Panc1 (cell line): ENCODE data around the gene ODF4. TPM values are rescaled to one million over a fixed set of nuclear protein-coding genes. Genes with fewer than 3 reads are reported as not detected.
A peak's percentile ranks its signal among the peaks of the same experiment; 100 is the strongest.

Experiments used
- ATAC-seq: fragments of 200-7000 bp; cut with Tn5 transposase; 2 replicates; pipeline ENCODE4 v1.9.1; 2020; ENCODE audit warnings: mild to moderate bottlenecking, moderate library complexity
- BruUV-seq: library from RNA; stranded (reverse); fragments of 400-500 nt; replicated peaks from 2 replicates; lab custom pipeline; 2021; lab: Mats Ljungman, UMichigan
- CTCF ChIA-PET: fragments of 300-600 bp; sonication (Branson Sonifier 250); formaldehyde crosslinking; loops from one replicate; lab custom pipeline; 2022; ENCODE audit warnings: antibody characterized with exemption; lab: Charles Lee
- POLR2A ChIA-PET: fragments of 300-600 bp; sonication (Branson Sonifier 250); formaldehyde crosslinking; loops from one replicate; lab custom pipeline; 2022; ENCODE audit warnings: antibody characterized with exemption; lab: Charles Lee
- DNase-seq: peaks from one replicate; pipeline ENCODE4 v3.0.0-alpha.2; 2010; ENCODE audit warnings: low read depth, low spot score
- H3K27ac ChIP-seq: 2 replicates; pipeline ENCODE4 v1.5.1; 2011; ENCODE audit warnings: mild to moderate bottlenecking, low read length, inconsistent platforms
- H3K27me3 ChIP-seq: fragments of 200-500 bp; sonication (Bioruptor generic); 2 replicates; pipeline ENCODE4 v1.6.0; 2014; ENCODE audit warnings: low read length, inconsistent platforms; ENCODE audit not compliant: control insufficient read depth, insufficient read depth
- H3K36me3 ChIP-seq: fragments of 200-500 bp; sonication (Bioruptor generic); 2 replicates; pipeline ENCODE4 v1.5.1; 2014; ENCODE audit warnings: inconsistent platforms, mild to moderate bottlenecking, low read length, moderate library complexity; ENCODE audit not compliant: control insufficient read depth, insufficient read depth
- H3K4me1 ChIP-seq: 2 replicates; pipeline ENCODE4 v1.5.1; 2011; ENCODE audit warnings: inconsistent platforms, mild to moderate bottlenecking, low read length, moderate library complexity; ENCODE audit not compliant: control insufficient read depth, insufficient read depth
- H3K4me3 ChIP-seq, 2 experiments: 2 replicates each; pipeline ENCODE4 v1.5.1; 2011 to 2012; ENCODE audit warnings: low read depth in 2 of 2, low read length in 2 of 2, mild to moderate bottlenecking in 2 of 2, inconsistent platforms in 1 of 2, moderate library complexity in 1 of 2
- H3K9me3 ChIP-seq: fragments of 200-500 bp; sonication (Bioruptor generic); 2 replicates; pipeline ENCODE4 v1.5.1; 2014; ENCODE audit warnings: low read depth, mild to moderate bottlenecking, inconsistent platforms, low read length, moderate library complexity; ENCODE audit not compliant: control insufficient read depth, insufficient read depth
- POLR2AphosphoS5 ChIP-seq: IDR thresholded peaks from 2 replicates; pipeline ENCODE4 v1.6.1; 2012; ENCODE audit warnings: mild to moderate bottlenecking, low read depth, low read length, moderate library complexity
- SIN3A ChIP-seq: IDR thresholded peaks from 2 replicates; pipeline ENCODE4 v1.6.1; 2012; ENCODE audit warnings: low read depth, mild to moderate bottlenecking, low read length, moderate library complexity, borderline replicate concordance; ENCODE audit not compliant: insufficient read depth
- TCF7L2 ChIP-seq: IDR thresholded peaks from 2 replicates; pipeline ENCODE4 v1.6.1; 2011; ENCODE audit warnings: mild to moderate bottlenecking, low read depth, low read length, inconsistent platforms
- in situ Hi-C: cut with HindIII; loops from 2 replicates; pipeline ENCODE4 v1.10.0; 2016; ENCODE audit warnings: low sequenced_read_pairs, low pct_unique_long_range_greater_than_20kb
- intact Hi-C: fragments of 100-400 bp; cut with micrococcal nuclease; formaldehyde crosslinking; loops from one replicate; pipeline ENCODE4 v1.10.0; 2022; ENCODE audit not compliant: unreplicated experiment
- total RNA-seq: library from RNA; stranded (reverse); gene quantifications from one replicate; pipeline ENCODE4 v1.2.1, GENCODE V29; 2021; ENCODE audit not compliant: unreplicated experiment
- TF ChIP-seq, protein P1 (sequence below), 2 experiments: IDR thresholded peaks; 2 replicates each; pipeline ENCODE4 v1.6.1; 2011 to 2012; ENCODE audit warnings: low read depth in 2 of 2, control low read depth in 1 of 2, low read length in 1 of 2, mild to moderate bottlenecking in 1 of 2, moderate library complexity in 1 of 2; ENCODE audit not compliant: insufficient read depth in 1 of 2
- TF ChIP-seq, protein P2 (sequence below): fragments of 450-650 bp; IDR thresholded peaks from 2 replicates; pipeline ENCODE4 v1.5.1; 2017; ENCODE audit warnings: mild to moderate bottlenecking

The ODF4 gene
- total RNA-seq, 1 experiment from 2014 or later, result not detected

DNA sequence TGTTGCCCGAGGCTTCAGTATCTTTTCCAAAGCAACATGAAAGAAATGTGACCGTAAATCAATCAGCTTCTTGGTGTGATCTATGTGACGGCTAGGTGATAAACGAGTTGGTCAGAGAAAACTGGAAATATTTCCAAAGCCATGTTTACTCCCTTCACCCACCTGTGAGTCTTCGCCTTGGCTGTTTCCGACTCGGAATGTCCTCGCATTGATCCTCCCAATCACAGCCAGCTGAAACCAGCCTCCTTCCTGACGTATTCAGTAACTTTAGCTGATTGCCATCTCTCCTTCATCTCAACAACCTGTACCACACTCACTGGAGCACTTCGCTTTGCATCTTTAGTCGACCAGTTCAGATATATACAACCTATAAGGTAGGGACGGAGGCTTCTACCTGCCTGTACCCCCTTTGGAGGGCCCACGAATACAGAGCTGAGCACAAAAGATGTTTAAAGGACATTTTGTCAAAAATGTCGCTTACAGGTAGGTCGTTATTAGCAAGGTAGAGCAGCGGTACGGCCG is 36.2 kb downstream of the ODF4 start:
- intact Hi-C loops (no loop called here), in situ Hi-C loops (no loop called here)
- peak; percentile 7; the same call in 1 of the 2 replicates for ATAC-seq
- H3K4me1 ChIP-seq, result peaks cover 38% of the 10 kb centered on the region
- H3K36me3 ChIP-seq, result peaks cover 30% of the 10 kb centered on the region
- no peak for DNase-seq
- no peak for TF ChIP-seq POLR2AphosphoS5
- TF ChIP-seq, protein P1, sequence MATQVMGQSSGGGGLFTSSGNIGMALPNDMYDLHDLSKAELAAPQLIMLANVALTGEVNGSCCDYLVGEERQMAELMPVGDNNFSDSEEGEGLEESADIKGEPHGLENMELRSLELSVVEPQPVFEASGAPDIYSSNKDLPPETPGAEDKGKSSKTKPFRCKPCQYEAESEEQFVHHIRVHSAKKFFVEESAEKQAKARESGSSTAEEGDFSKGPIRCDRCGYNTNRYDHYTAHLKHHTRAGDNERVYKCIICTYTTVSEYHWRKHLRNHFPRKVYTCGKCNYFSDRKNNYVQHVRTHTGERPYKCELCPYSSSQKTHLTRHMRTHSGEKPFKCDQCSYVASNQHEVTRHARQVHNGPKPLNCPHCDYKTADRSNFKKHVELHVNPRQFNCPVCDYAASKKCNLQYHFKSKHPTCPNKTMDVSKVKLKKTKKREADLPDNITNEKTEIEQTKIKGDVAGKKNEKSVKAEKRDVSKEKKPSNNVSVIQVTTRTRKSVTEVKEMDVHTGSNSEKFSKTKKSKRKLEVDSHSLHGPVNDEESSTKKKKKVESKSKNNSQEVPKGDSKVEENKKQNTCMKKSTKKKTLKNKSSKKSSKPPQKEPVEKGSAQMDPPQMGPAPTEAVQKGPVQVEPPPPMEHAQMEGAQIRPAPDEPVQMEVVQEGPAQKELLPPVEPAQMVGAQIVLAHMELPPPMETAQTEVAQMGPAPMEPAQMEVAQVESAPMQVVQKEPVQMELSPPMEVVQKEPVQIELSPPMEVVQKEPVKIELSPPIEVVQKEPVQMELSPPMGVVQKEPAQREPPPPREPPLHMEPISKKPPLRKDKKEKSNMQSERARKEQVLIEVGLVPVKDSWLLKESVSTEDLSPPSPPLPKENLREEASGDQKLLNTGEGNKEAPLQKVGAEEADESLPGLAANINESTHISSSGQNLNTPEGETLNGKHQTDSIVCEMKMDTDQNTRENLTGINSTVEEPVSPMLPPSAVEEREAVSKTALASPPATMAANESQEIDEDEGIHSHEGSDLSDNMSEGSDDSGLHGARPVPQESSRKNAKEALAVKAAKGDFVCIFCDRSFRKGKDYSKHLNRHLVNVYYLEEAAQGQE (IDR thresholded peaks at IDR 0.05; ENCODE audit: insufficient read depth in 1 of 2, low read depth in 2 of 2, low read length in 1 of 2), result no peak
- TF ChIP-seq, protein P2, sequence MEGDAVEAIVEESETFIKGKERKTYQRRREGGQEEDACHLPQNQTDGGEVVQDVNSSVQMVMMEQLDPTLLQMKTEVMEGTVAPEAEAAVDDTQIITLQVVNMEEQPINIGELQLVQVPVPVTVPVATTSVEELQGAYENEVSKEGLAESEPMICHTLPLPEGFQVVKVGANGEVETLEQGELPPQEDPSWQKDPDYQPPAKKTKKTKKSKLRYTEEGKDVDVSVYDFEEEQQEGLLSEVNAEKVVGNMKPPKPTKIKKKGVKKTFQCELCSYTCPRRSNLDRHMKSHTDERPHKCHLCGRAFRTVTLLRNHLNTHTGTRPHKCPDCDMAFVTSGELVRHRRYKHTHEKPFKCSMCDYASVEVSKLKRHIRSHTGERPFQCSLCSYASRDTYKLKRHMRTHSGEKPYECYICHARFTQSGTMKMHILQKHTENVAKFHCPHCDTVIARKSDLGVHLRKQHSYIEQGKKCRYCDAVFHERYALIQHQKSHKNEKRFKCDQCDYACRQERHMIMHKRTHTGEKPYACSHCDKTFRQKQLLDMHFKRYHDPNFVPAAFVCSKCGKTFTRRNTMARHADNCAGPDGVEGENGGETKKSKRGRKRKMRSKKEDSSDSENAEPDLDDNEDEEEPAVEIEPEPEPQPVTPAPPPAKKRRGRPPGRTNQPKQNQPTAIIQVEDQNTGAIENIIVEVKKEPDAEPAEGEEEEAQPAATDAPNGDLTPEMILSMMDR, result no peak
- no peak for TF ChIP-seq SIN3A
- no peak for TF ChIP-seq TCF7L2
- POLR2A ChIA-PET, result interaction anchor here (0.6 to 0.7 kb wide), 2 partner anchors 26 to 35 kb away, joined by 3 to 8 read pairs; no protein-coding TSS in a partner anchor
- peak overlapping the region; percentile 96 for H3K27ac ChIP-seq
- H3K9me3 ChIP-seq, result no peaks in the 10 kb centered on the region
- H3K27me3 ChIP-seq, result no peaks in the 10 kb centered on the region
- H3K4me3 ChIP-seq, result peak overlapping the region; percentile 63 to 84
- CTCF ChIA-PET, result interaction anchor here (1.0 kb wide), 1 partner anchor 8 kb away, joined by 3 read pairs; no protein-coding TSS in a partner anchor
- BruUV-seq, result no TSS peak

DNA sequence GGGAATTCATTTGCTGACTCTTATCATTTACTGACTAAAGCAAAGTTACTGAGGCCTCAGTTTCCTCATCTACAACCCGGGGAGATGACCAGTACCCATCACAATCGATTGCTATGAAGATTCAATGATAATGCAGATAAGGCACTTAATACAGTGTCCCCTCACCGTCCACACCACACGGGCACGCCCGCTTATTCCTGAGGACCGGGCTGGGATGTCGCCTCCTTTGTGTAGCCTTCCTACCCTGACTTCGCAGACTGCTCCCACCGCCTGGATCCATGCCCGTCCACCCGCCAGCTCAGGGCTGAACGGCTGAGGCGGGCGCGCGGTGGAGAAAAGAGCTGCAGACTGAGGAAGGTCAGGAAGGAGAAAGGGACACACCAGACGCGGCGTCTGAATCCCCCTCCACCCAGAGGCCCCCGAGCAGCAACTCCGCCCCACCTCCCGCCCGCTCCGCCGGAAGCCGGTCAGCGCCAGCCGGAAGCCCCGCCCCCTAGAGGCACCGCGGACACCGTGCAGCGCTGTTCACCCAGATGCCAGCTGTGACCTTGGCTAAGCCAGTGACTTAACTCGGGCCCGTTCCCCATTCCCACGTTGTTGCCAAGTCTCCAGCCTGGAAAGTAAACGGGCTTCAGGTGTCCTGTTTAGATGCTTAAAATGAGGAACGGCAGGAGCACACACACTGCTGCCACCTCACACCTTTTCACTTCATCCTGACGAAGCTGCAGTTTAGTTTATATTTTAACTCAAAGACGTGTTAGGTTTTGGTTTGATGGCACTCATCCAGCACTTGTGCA is 36.8 kb downstream of the ODF4 start, which contains the start of gene KRABD2:
KRABD2 (minus strand) TSS at position 434 of the 797 bp plus-strand sequence.
- in situ Hi-C loops, result no loop called here
- TF ChIP-seq, protein P1 (IDR thresholded peaks at IDR 0.05; ENCODE audit: insufficient read depth in 1 of 2, low read depth in 2 of 2, low read length in 1 of 2), result 0 out of 4 replicates have a peak, but pooled peaks of 1 of the 2 experiments have one; percentile 34
- TF ChIP-seq POLR2AphosphoS5 (peak; percentile 99), SIN3A (peak; percentile 93; the same call in 1 of the 2 replicates), TCF7L2 (no peak)
- TF ChIP-seq, protein P2, result peak; percentile 63
- ChIA-PET CTCF (no interaction called here), POLR2A (interaction anchor here (0.6 kb wide), 1 partner anchor 26 kb away, joined by 8 read pairs; no protein-coding TSS in a partner anchor)
- ATAC-seq (peak; percentile 97), DNase-seq (peak; percentile 82)
- Histone ChIP-seq H3K4me1 (peaks cover 44% of the 10 kb centered on the region), H3K9me3 (no peaks in the 10 kb centered on the region), H3K27ac (peak within 1 kb of the TSS; percentile 96), H3K4me3 (peak within 1 kb of the TSS; percentile 63 to 84), H3K36me3 (peaks cover 36% of the 10 kb centered on the region), H3K27me3 (no peaks in the 10 kb centered on the region)
- intact Hi-C loops, result no loop called here
- BruUV-seq, result no TSS peak
